Esophagus muscularis mucosa (tissue), 4 donors: ENCODE results near the gene NR2F1. TPM values are rescaled to one million over a fixed set of nuclear protein-coding genes. Genes with fewer than 3 reads are reported as not detected.

Experiments
- DNase-seq: peaks from one replicate; pipeline ENCODE4 v3.0.0-alpha.2; 2017; ENCODE audit errors: extremely low spot score
- H3K27ac ChIP-seq, 4 donors: fragments of 200-600 bp; sonication (generic); replicated peaks in 1 of 4; 1 replicate in 3 of 4; 2 replicates in 1 of 4; pipeline ENCODE4 v1.5.1; 2016 to 2019; ENCODE audit warnings: mild to moderate bottlenecking in 1 of 4
- H3K27me3 ChIP-seq, 4 donors: fragments of 200-600 bp; sonication (generic); one replicate each; pipeline versions ENCODE4 v1.5.1 to v1.6.0; 2016 to 2019
- H3K36me3 ChIP-seq, 4 donors: fragments of 200-600 bp; sonication (generic); one replicate each; pipeline ENCODE4 v1.5.1; 2016 to 2019
- H3K4me1 ChIP-seq, 4 donors: fragments of 200-600 bp; sonication (generic); one replicate each; pipeline ENCODE4 v1.5.1; 2016 to 2019
- H3K4me3 ChIP-seq, 4 donors: fragments of 200-600 bp; sonication (generic); 1 replicate in 2 of 4; 2 replicates in 2 of 4; pipeline ENCODE4 v1.5.1; 2016 to 2019; ENCODE audit warnings: mild to moderate bottlenecking in 4 of 4, moderate library complexity in 1 of 4
- H3K9me3 ChIP-seq, 4 donors: fragments of 200-600 bp; sonication (generic); 1 replicate in 3 of 4; 2 replicates in 1 of 4; pipeline ENCODE4 v1.5.1; 2016 to 2019
- EP300 ChIP-seq: sonication (generic); formaldehyde crosslinking; IDR thresholded peaks from one replicate; pipeline ENCODE4 v1.6.1; 2017; ENCODE audit warnings: antibody characterized with exemption
- POLR2A ChIP-seq: fragments of 450-650 bp; IDR thresholded peaks from one replicate; pipeline ENCODE4 v1.6.1; 2017; ENCODE audit warnings: antibody characterized with exemption, moderate library complexity, mild to moderate bottlenecking, low read depth
- POLR2AphosphoS5 ChIP-seq, 2 donors: sonication (generic); formaldehyde crosslinking; IDR thresholded peaks; one replicate each; pipeline ENCODE4 v1.6.1; 2017; ENCODE audit warnings: antibody characterized with exemption in 2 of 2
- WGBS: methylation state at CpG from one replicate; pipeline ENCODE4 v1.1.5; 2018; 5-methylcytosine and 5-hydroxymethylcytosine counted together
- intact Hi-C: fragments of 100-400 bp; cut with DNase I; formaldehyde crosslinking; loops from one replicate; pipeline ENCODE4 v1.15.1; 2023
- total RNA-seq, 4 donors: library from RNA; depleted of rRNA; stranded (reverse); fragments of >200 nt; gene quantifications; one replicate each; pipeline versions ENCODE4 v1.1.0 to v1.2.1, GENCODE V29; 2016
- TF ChIP-seq, protein P1 (sequence below), 3 experiments: fragments of 200-600 bp in 2 of 3; fragments of 450-650 bp in 1 of 3; sonication (generic) in 2 of 3; IDR thresholded peaks; one replicate each; pipeline ENCODE4 v1.5.1; 2017 to 2019; ENCODE audit warnings: antibody characterized with exemption in 3 of 3, mild to moderate bottlenecking in 2 of 3, moderate library complexity in 1 of 3

The NR2F1 gene
- total RNA-seq, 4 donors from 2014 or later = 17.4 to 43.8 (median 40.6) TPM

DNA sequence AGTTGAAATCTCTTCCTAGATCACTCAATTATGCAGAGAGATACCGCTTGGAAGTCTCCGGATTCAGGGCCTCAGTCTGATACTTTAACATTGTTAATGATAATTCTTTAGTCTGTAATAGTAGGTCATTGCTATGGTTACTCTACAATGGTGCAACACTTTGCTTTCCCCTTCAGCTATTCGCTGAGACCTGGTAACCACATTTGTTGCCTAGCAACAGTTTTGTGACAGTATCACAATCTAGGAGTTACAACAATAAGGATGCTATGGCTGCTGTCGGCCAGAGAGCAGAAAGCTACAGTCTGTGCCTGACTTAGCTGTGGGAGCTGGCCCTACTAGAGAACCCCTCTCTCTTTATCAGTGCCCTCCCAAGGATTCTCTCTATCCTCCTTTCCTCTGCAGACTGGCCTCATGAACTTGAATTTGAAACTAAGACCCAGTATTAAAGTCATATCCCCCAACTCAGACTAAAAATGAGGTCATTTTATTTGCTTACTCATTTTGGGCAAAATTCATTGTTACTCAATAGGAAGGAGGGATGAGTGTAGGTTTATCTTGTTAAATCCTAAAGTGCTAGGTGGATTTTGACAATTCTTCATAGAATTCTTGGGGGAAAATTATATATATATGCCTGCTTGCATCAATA lies 39.3 kb downstream of the NR2F1 start:
- intact Hi-C loops = no loop called here
- peak overlapping the region in 2 of 4 donors; percentile 66 to 80 for H3K4me3 ChIP-seq

DNA sequence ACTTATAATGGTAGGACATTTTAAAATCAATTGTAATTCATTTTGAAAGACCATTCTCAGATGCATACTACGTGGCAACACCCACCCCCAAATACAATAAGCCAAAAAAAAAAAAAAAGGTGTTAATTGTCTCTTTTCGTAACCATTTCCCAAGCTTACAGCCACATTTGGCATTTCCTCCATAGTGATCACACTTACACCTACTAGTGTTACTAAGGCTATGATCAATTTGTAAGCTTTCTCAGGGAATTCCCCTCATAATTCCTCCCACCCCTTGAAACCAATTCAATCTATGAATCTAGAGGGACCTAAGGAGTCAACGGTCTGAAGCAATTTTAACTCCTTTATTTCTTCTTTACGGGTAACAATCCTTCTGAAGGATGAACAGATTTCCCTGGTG lies 40.1 kb downstream of the NR2F1 start:
- 84% methylated on average over 4 of the region's 4 CpGs for WGBS
- intact Hi-C loops = no loop called here
- H3K4me3 ChIP-seq = no peak overlapping the region
- peak overlapping the region in 1 of 4 donors; percentile 90 for H3K27ac ChIP-seq
- H3K9me3 ChIP-seq = no peaks in the 10 kb centered on the region
- H3K36me3 ChIP-seq = no peaks in the 10 kb centered on the region
- H3K27me3 ChIP-seq = no peaks in the 10 kb centered on the region
- TF ChIP-seq EP300 (no peak), POLR2A (no peak), POLR2AphosphoS5 (IDR thresholded peaks at IDR 0.05) (no peak)
- TF ChIP-seq, protein P1, sequence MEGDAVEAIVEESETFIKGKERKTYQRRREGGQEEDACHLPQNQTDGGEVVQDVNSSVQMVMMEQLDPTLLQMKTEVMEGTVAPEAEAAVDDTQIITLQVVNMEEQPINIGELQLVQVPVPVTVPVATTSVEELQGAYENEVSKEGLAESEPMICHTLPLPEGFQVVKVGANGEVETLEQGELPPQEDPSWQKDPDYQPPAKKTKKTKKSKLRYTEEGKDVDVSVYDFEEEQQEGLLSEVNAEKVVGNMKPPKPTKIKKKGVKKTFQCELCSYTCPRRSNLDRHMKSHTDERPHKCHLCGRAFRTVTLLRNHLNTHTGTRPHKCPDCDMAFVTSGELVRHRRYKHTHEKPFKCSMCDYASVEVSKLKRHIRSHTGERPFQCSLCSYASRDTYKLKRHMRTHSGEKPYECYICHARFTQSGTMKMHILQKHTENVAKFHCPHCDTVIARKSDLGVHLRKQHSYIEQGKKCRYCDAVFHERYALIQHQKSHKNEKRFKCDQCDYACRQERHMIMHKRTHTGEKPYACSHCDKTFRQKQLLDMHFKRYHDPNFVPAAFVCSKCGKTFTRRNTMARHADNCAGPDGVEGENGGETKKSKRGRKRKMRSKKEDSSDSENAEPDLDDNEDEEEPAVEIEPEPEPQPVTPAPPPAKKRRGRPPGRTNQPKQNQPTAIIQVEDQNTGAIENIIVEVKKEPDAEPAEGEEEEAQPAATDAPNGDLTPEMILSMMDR (IDR thresholded peaks at IDR 0.05) = no peak
- DNase-seq = no peak
- H3K4me1 ChIP-seq = peaks cover 9 to 18% (median 15%) of the 10 kb centered on the region in 4 donors

More for the DNA sequence above, 39.3 kb downstream of the NR2F1 start:
- TF ChIP-seq EP300 = no peak
- no peak for TF ChIP-seq POLR2A
- TF ChIP-seq POLR2AphosphoS5 (IDR thresholded peaks at IDR 0.05) = no peak
- Histone ChIP-seq H3K27ac (peak overlapping the region; percentile 85 to 90 (median 86)), H3K27me3 (no peaks in the 10 kb centered on the region), H3K36me3 (no peaks in the 10 kb centered on the region), H3K9me3 (no peaks in the 10 kb centered on the region), H3K4me1 (peaks cover 9 to 18% (median 15%) of the 10 kb centered on the region in 4 donors)
- 54% methylated on average over 4 of the region's 4 CpGs for WGBS
- no peak for DNase-seq

DNA sequence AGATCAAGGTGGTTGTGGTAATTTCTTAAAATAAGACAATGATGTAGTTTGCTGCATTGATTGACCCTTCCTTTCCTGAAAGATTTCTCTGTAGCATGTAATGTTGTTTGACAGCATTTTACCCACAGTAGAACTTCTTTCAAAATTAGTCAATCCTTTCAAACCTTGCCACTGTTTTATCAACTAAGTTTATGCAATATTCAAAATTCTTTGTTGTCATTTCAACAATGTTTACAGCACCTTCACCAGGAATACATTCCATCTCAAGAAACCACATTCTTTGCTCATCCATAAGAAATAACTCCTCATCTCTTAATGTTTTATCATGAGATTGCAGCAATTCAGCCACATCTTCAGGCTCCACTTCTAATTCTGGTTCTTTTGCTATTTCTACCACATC lies 43.8 kb downstream of the NR2F1 start:
- H3K36me3 ChIP-seq = no peaks in the 10 kb centered on the region
- DNase-seq = no peak
- no peaks in the 10 kb centered on the region for H3K9me3 ChIP-seq
- intact Hi-C loops = no loop called here
- TF ChIP-seq, protein P1 (IDR thresholded peaks at IDR 0.05) = no peak
- no peak overlapping the region for H3K27ac ChIP-seq
- H3K4me1 ChIP-seq = peaks cover 3 to 8% (median 7%) of the 10 kb centered on the region in 4 donors
- no peaks in the 10 kb centered on the region for H3K27me3 ChIP-seq
- H3K4me3 ChIP-seq = no peak overlapping the region

DNA sequence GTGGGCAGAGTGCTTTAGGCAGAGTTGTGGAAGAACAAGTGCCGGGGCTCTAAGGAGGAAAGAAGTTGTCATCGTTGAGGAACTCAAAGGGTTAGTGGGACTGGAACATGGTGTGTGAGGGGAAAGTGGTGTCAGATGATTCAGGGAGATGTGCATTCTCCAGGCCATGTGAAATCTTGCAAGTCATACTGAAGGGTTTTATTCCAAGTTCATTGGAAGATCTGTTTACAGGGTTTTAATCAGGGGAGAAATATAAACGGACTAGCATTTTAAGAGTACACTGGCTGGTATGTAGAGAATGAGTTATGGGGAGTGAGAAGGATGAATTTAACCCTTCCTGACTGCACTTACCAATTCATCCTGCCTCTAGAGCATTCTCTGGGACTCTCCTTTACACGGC lies 49.3 kb downstream of the NR2F1 start:
- 87% methylated on average over 4 of the region's 4 CpGs for WGBS
- TF ChIP-seq, protein P1 (IDR thresholded peaks at IDR 0.05) = no peak
- no peak for TF ChIP-seq POLR2AphosphoS5 (IDR thresholded peaks at IDR 0.05)
- no peak for TF ChIP-seq EP300
- TF ChIP-seq POLR2A = no peak
- no peaks in the 10 kb centered on the region for H3K4me1 ChIP-seq
- intact Hi-C loops = no loop called here
- H3K27me3 ChIP-seq = no peaks in the 10 kb centered on the region
- H3K9me3 ChIP-seq = no peaks in the 10 kb centered on the region
- no peak for DNase-seq
- H3K27ac ChIP-seq = no peak overlapping the region
- H3K36me3 ChIP-seq = no peaks in the 10 kb centered on the region
- no peak overlapping the region for H3K4me3 ChIP-seq

DNA sequence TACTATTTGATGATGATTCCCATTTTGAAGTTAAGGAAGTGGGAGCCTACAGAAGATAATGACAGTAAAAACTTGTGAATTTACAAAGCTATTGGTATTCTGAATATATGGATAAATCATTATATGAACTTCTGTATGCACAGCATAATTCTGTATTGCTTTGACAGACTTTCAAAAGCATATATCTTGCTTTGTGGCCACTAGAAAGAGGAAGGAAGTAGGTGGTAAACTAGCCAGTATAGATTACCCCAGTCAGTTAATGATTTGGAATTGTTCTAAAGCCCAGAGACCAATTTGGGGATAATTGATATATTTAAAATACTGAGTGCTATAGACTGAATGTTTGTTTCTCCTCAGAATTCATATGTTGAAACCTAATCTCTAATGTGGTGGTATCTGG lies 53.0 kb downstream of the NR2F1 start:
- TF ChIP-seq POLR2AphosphoS5 (IDR thresholded peaks at IDR 0.05) (no peak), EP300 (no peak), POLR2A (no peak)
- TF ChIP-seq, protein P1 (IDR thresholded peaks at IDR 0.05) = no peak
- H3K36me3 ChIP-seq = no peaks in the 10 kb centered on the region
- H3K4me1 ChIP-seq = no peaks in the 10 kb centered on the region
- H3K27me3 ChIP-seq = no peaks in the 10 kb centered on the region
- H3K9me3 ChIP-seq = no peaks in the 10 kb centered on the region
- intact Hi-C loops = no loop called here
- DNase-seq = no peak
- no peak overlapping the region for H3K27ac ChIP-seq
- no peak overlapping the region for H3K4me3 ChIP-seq
